ENCODE results near the gene JAM2. TPM values are rescaled to one million over a fixed set of nuclear protein-coding genes. Genes with fewer than 3 reads are reported as not detected.

Gene JAM2
- total and polyA plus RNA-seq, 10 of the 15 experiments (the other 5 are each of a cell fraction or from before 2014, with no cell fraction given): 2.1 to 30.4 (median 8.6) TPM

GRCh38 chr21:25733859-25734653 is 95.0 kb downstream of the JAM2 start:
- no peak for FAIRE-seq
- TF ChIP-seq RUNX3 (IDR thresholded peaks at IDR 0.05; ENCODE audit: low read length): no peak
- TF ChIP-seq ZNF24 (IDR thresholded peaks at IDR 0.05): no peak
- TF ChIP-seq CHD2 (IDR thresholded peaks at IDR 0.05; ENCODE audit: borderline replicate concordance, low read depth, low read length): no peak
- TF ChIP-seq EZH2 (IDR thresholded peaks at IDR 0.05; ENCODE audit: borderline replicate concordance, control insufficient read depth, low read depth, low read length): no peak
- peak; percentile 5; the same call in 1 of the 2 replicates for TF ChIP-seq PKNOX1 (IDR thresholded peaks at IDR 0.05)
- TF ChIP-seq TBL1XR1 (IDR thresholded peaks at IDR 0.05; ENCODE audit: low read depth, low read length): no peak
- TF ChIP-seq CHD1 (IDR thresholded peaks at IDR 0.05; ENCODE audit: low read depth, low read length): 0 out of 2 replicates have a peak, but pooled peaks have one; percentile 34
- TF ChIP-seq, protein P1, sequence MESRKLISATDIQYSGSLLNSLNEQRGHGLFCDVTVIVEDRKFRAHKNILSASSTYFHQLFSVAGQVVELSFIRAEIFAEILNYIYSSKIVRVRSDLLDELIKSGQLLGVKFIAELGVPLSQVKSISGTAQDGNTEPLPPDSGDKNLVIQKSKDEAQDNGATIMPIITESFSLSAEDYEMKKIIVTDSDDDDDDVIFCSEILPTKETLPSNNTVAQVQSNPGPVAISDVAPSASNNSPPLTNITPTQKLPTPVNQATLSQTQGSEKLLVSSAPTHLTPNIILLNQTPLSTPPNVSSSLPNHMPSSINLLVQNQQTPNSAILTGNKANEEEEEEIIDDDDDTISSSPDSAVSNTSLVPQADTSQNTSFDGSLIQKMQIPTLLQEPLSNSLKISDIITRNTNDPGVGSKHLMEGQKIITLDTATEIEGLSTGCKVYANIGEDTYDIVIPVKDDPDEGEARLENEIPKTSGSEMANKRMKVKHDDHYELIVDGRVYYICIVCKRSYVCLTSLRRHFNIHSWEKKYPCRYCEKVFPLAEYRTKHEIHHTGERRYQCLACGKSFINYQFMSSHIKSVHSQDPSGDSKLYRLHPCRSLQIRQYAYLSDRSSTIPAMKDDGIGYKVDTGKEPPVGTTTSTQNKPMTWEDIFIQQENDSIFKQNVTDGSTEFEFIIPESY (IDR thresholded peaks at IDR 0.05): no peak
- no peak for TF ChIP-seq SPI1 (IDR thresholded peaks at IDR 0.05; ENCODE audit: borderline replicate concordance, insufficient read depth, low read depth, low read length)
- TF ChIP-seq NFXL1 (IDR thresholded peaks at IDR 0.05; ENCODE audit: borderline replicate concordance): no peak
- no peak for TF ChIP-seq HDGF (IDR thresholded peaks at IDR 0.05)
- Histone ChIP-seq H3K4me1 (ENCODE audit: control insufficient read depth, insufficient read depth, low read length) (peaks cover 19% of the 10 kb centered on the region), H3K4me3 (peak overlapping the region; percentile 98), H3K9me3 (replicated peaks; ENCODE audit: control insufficient read depth, insufficient read depth, low read length) (no peaks in the 10 kb centered on the region), H3K27me3 (replicated peaks in 1 of 2; ENCODE audit: control insufficient read depth in 2 of 2, insufficient read depth in 2 of 2, low read length in 1 of 2) (no peaks in the 10 kb centered on the region), H3K36me3 (ENCODE audit: control insufficient read depth in 2 of 2, insufficient read depth in 2 of 2, low read length in 1 of 2) (peaks cover 2 to 4% of the 10 kb centered on the region in 2 experiments; a peak in 1 of 4 replicates), H3K9ac (ENCODE audit: control insufficient read depth, insufficient read depth, low read length) (peak overlapping the region; percentile 91), H3K27ac (ENCODE audit: control insufficient read depth, insufficient read depth) (peak overlapping the region; percentile 97), H3K4me2 (ENCODE audit: control insufficient read depth, insufficient read depth) (peak overlapping the region; percentile 97), H2AFZ (ENCODE audit: control insufficient read depth, low read depth, low read length) (peak overlapping the region; percentile 54), H4K20me1 (ENCODE audit: control insufficient read depth, insufficient read depth) (no peaks in the 10 kb centered on the region), H3K79me2 (ENCODE audit: control insufficient read depth, insufficient read depth, low read length) (peaks cover 85% of the 10 kb centered on the region)
- in situ Hi-C loops (cut with MboI): loop anchor here (5.0 to 10.0 kb wide), 2 partner anchors 127 to 319 kb away; partner anchors contain the start of gene MRPL39
- intact Hi-C loops (cut with micrococcal nuclease; ENCODE audit: unreplicated experiment): loop anchor here (10.0 kb wide), 1 partner anchor 431 kb away; no protein-coding TSS in a partner anchor
- POLR2A ChIA-PET: interaction anchor here (1.0 to 2.2 kb wide), 4 partner anchors 11 to 313 kb away, joined by 3 to 12 read pairs (median 3); no protein-coding TSS in a partner anchor
- SMC1A ChIA-PET (ENCODE audit: uncharacterized antibody, unreplicated experiment): interaction anchor here (0.8 to 1.0 kb wide), 4 partner anchors 14 to 318 kb away, joined by 3 read pairs; no protein-coding TSS in a partner anchor
- ATAC-seq: peak; percentile 26
- BruUV-seq (replicated peaks): no TSS peak
- DNase-seq (ENCODE audit: low read depth, low spot score): no peak
- CTCF ChIA-PET: interaction anchor here (1.3 to 1.7 kb wide), 3 partner anchors 24 to 128 kb away, joined by 5 to 11 read pairs (median 7); no protein-coding TSS in a partner anchor
- 5% methylated on average over 30 of the region's 30 CpGs for WGBS (ENCODE audit: insufficient coverage, insufficient replicate concordance, low lambda C conversion rate, missing lambda C conversion rate)
- RAD21 ChIA-PET (ENCODE audit: unreplicated experiment): interaction anchor here (0.7 to 1.5 kb wide), 8 partner anchors 10 to 310 kb away, joined by 3 to 4 read pairs (median 3); partner anchors contain the start of genes JAM2 and MRPL39
